Trophoblast cell (in vitro differentiated cells and primary cell): ENCODE data around the gene PDE4D.
A peak's percentile ranks its signal among the peaks of the same experiment; 100 is the strongest.

Experiments
- DNase-seq, 2 donors: peaks; one replicate each; pipeline ENCODE4 v3.0.0-alpha.2; 2016
- H2AFZ ChIP-seq: 2 replicates; pipeline ENCODE4 v1.6.1; 2013; ENCODE audit warnings: low read length, moderate library complexity, mild to moderate bottlenecking; ENCODE audit not compliant: insufficient read depth, poor library complexity
- H2AK5ac ChIP-seq: 2 replicates; pipeline ENCODE4 v1.6.1; 2013; ENCODE audit warnings: mild to moderate bottlenecking, low read length
- H2BK120ac ChIP-seq: 2 replicates; pipeline ENCODE4 v1.6.1; 2013; ENCODE audit warnings: low read length, mild to moderate bottlenecking, moderate library complexity; ENCODE audit not compliant: insufficient read depth, poor library complexity
- H2BK12ac ChIP-seq: 2 replicates; pipeline ENCODE4 v1.6.1; 2013; ENCODE audit warnings: mild to moderate bottlenecking, low read length, moderate library complexity
- H2BK5ac ChIP-seq: 2 replicates; pipeline ENCODE4 v1.6.1; 2013; ENCODE audit warnings: low read length, low read depth, moderate library complexity, mild to moderate bottlenecking; ENCODE audit not compliant: poor library complexity
- H3K14ac ChIP-seq: 2 replicates; pipeline ENCODE4 v1.6.1; 2013; ENCODE audit warnings: mild to moderate bottlenecking, low read length
- H3K18ac ChIP-seq: 2 replicates; pipeline ENCODE4 v1.6.1; 2013; ENCODE audit warnings: mild to moderate bottlenecking, low read length
- H3K23ac ChIP-seq: 2 replicates; pipeline ENCODE4 v1.6.1; 2013; ENCODE audit warnings: low read length
- H3K27ac ChIP-seq: 2 replicates; pipeline ENCODE4 v1.5.1; 2013; ENCODE audit warnings: low read depth, mild to moderate bottlenecking, inconsistent platforms, low read length, moderate library complexity
- H3K27me3 ChIP-seq: 2 replicates; pipeline ENCODE4 v1.6.1; 2013; ENCODE audit warnings: inconsistent platforms, mild to moderate bottlenecking, low read length, moderate library complexity; ENCODE audit not compliant: insufficient read depth
- H3K36me3 ChIP-seq, 2 experiments: 1 replicate in 1 of 2; 2 replicates in 1 of 2; pipeline ENCODE4 v1.6.1; 2013; ENCODE audit warnings: low read length in 2 of 2, mild to moderate bottlenecking in 2 of 2, moderate library complexity in 1 of 2; ENCODE audit not compliant: insufficient read depth in 2 of 2, control insufficient read depth in 1 of 2
- H3K4ac ChIP-seq: 2 replicates; pipeline ENCODE4 v1.6.1; 2013; ENCODE audit warnings: low read depth, mild to moderate bottlenecking, low read length, moderate library complexity
- H3K4me1 ChIP-seq, 2 experiments: 1 replicate in 1 of 2; 2 replicates in 1 of 2; pipeline ENCODE4 v1.6.1; 2013; ENCODE audit warnings: low read length in 2 of 2, mild to moderate bottlenecking in 2 of 2, moderate library complexity in 1 of 2; ENCODE audit not compliant: insufficient read depth in 2 of 2, control insufficient read depth in 1 of 2
- H3K4me2 ChIP-seq: 2 replicates; pipeline ENCODE4 v1.6.1; 2013; ENCODE audit warnings: inconsistent platforms, mild to moderate bottlenecking, low read length, moderate library complexity
- H3K4me3 ChIP-seq: 2 replicates; pipeline ENCODE4 v1.5.1; 2013; ENCODE audit warnings: mild to moderate bottlenecking, low read depth, low read length, inconsistent platforms
- H3K79me1 ChIP-seq: one replicate; pipeline ENCODE4 v1.6.1; 2013; ENCODE audit warnings: low read length
- H3K79me2 ChIP-seq: 2 replicates; pipeline ENCODE4 v1.6.1; 2013; ENCODE audit warnings: low read length, mild to moderate bottlenecking; ENCODE audit not compliant: control insufficient read depth, insufficient read depth, poor library complexity
- H3K9ac ChIP-seq: 2 replicates; pipeline ENCODE4 v1.6.1; 2013; ENCODE audit warnings: mild to moderate bottlenecking, low read length
- H3K9me3 ChIP-seq: 2 replicates; pipeline ENCODE4 v1.6.1; 2013; ENCODE audit warnings: low read depth, mild to moderate bottlenecking, control low read depth, inconsistent platforms, low read length; ENCODE audit not compliant: insufficient read depth
- H4K12ac ChIP-seq: 2 replicates; pipeline ENCODE4 v1.6.1; 2013; ENCODE audit warnings: low read depth, mild to moderate bottlenecking, low read length, moderate library complexity
- H4K8ac ChIP-seq: 2 replicates; pipeline ENCODE4 v1.6.1; 2013; ENCODE audit warnings: low read depth, mild to moderate bottlenecking, low read length, moderate library complexity
- H4K91ac ChIP-seq: one replicate; pipeline ENCODE4 v1.6.1; 2013; ENCODE audit warnings: low read depth, mild to moderate bottlenecking, low read length, moderate library complexity
- WGBS: extraction: QIAGEN DNeasy Blood & Tissue Kit; methylation state at CpG from one replicate; pipeline ENCODE4 v1.1.7; 2013; ENCODE audit warnings: missing lambda C conversion rate; ENCODE audit not compliant: insufficient read length, insufficient coverage; ENCODE audit errors: extremely low coverage; 5-methylcytosine and 5-hydroxymethylcytosine counted together

Gene PDE4D

GRCh38 chr5:59660737-59661136 is 232.8 kb downstream of the PDE4D start:
- no peak overlapping the region for H2AFZ ChIP-seq
- no peaks in the 10 kb centered on the region for H3K27me3 ChIP-seq
- no peak overlapping the region for H3K9ac ChIP-seq
- H3K36me3 ChIP-seq, result no peaks in the 10 kb centered on the region
- no peak overlapping the region for H4K8ac ChIP-seq
- H3K18ac ChIP-seq, result no peak overlapping the region
- no peak overlapping the region for H2BK120ac ChIP-seq
- no peak overlapping the region for H4K12ac ChIP-seq
- H3K14ac ChIP-seq, result no peak overlapping the region
- H3K4me2 ChIP-seq, result no peak overlapping the region
- H4K91ac ChIP-seq, result no peak overlapping the region
- no CpG with 5 or more reads among the region's 1 CpG for WGBS
- no peak overlapping the region for H3K27ac ChIP-seq
- H2AK5ac ChIP-seq, result no peak overlapping the region
- no peaks in the 10 kb centered on the region for H3K4me1 ChIP-seq
- DNase-seq, result peak in 1 of 2 donors; percentile 25
- H3K4me3 ChIP-seq, result no peak overlapping the region
- no peaks in the 10 kb centered on the region for H3K79me1 ChIP-seq
- no peaks in the 10 kb centered on the region for H3K9me3 ChIP-seq
- H3K79me2 ChIP-seq, result no peaks in the 10 kb centered on the region
- H3K4ac ChIP-seq, result no peak overlapping the region
- no peak overlapping the region for H3K23ac ChIP-seq
- H2BK12ac ChIP-seq, result no peak overlapping the region
- no peak overlapping the region for H2BK5ac ChIP-seq

- Histone ChIP-seq H2BK5ac (no peak overlapping the region), H3K14ac (no peak overlapping the region), H3K27me3 (no peaks in the 10 kb centered on the region), H2AK5ac (no peak overlapping the region), H3K4ac (no peak overlapping the region), H3K36me3 (no peaks in the 10 kb centered on the region), H3K9me3 (no peaks in the 10 kb centered on the region), H3K4me1 (no peaks in the 10 kb centered on the region), H3K18ac (no peak overlapping the region), H4K12ac (no peak overlapping the region), H3K4me3 (no peak overlapping the region), H3K79me1 (no peaks in the 10 kb centered on the region), H2AFZ (no peak overlapping the region), H3K27ac (no peak overlapping the region), H3K23ac (peak overlapping the region; percentile 10), H3K79me2 (no peaks in the 10 kb centered on the region), H4K8ac (no peak overlapping the region), H3K4me2 (no peak overlapping the region), H2BK120ac (no peak overlapping the region), H4K91ac (no peak overlapping the region), H3K9ac (no peak overlapping the region), H2BK12ac (no peak overlapping the region)
- WGBS, result no CpG with 5 or more reads among the region's 5 CpGs
- peak; percentile 40 to 60 for DNase-seq
Measured at GRCh38 chr5:59656351-59657254, 236.9 kb downstream of the PDE4D start.

- Histone ChIP-seq H4K12ac (no peak overlapping the region), H2BK5ac (no peak overlapping the region), H3K36me3 (no peaks in the 10 kb centered on the region), H2BK12ac (no peak overlapping the region), H4K91ac (no peak overlapping the region), H3K23ac (peak overlapping the region; percentile 10), H3K9ac (no peak overlapping the region), H3K4ac (no peak overlapping the region), H3K27me3 (no peaks in the 10 kb centered on the region), H4K8ac (no peak overlapping the region), H3K4me3 (no peak overlapping the region), H3K4me2 (no peak overlapping the region), H3K4me1 (no peaks in the 10 kb centered on the region), H3K14ac (no peak overlapping the region), H3K27ac (no peak overlapping the region), H3K18ac (no peak overlapping the region), H2BK120ac (no peak overlapping the region), H3K9me3 (no peaks in the 10 kb centered on the region), H2AFZ (no peak overlapping the region), H3K79me1 (no peaks in the 10 kb centered on the region), H3K79me2 (no peaks in the 10 kb centered on the region), H2AK5ac (no peak overlapping the region)
- DNase-seq, result no peak
- no CpG with 5 or more reads among the region's 3 CpGs for WGBS
Measured at GRCh38 chr5:59655693-59656309, 237.7 kb downstream of the PDE4D start.

GRCh38 chr5:59654691-59655090 is 238.8 kb downstream of the PDE4D start:
- Histone ChIP-seq H3K4me2 (no peak overlapping the region), H3K4ac (no peak overlapping the region), H3K18ac (no peak overlapping the region), H3K27ac (no peak overlapping the region), H3K23ac (no peak overlapping the region), H4K91ac (no peak overlapping the region), H3K4me1 (no peaks in the 10 kb centered on the region), H3K9ac (no peak overlapping the region), H4K8ac (no peak overlapping the region), H3K79me1 (no peaks in the 10 kb centered on the region), H3K27me3 (no peaks in the 10 kb centered on the region), H3K79me2 (no peaks in the 10 kb centered on the region), H3K36me3 (no peaks in the 10 kb centered on the region), H3K14ac (no peak overlapping the region), H2BK120ac (no peak overlapping the region), H3K9me3 (no peaks in the 10 kb centered on the region), H2AFZ (no peak overlapping the region), H3K4me3 (no peak overlapping the region), H2AK5ac (no peak overlapping the region), H2BK12ac (no peak overlapping the region), H2BK5ac (no peak overlapping the region), H4K12ac (no peak overlapping the region)
- no CpG with 5 or more reads among the region's 1 CpG for WGBS
- no peak for DNase-seq
